WTC11 (cell line): Measurements from ENCODE around the gene SGSH.

Experiments
- ATF3 ChIP-seq: sonication (generic); formaldehyde crosslinking; conservative IDR thresholded peaks from 2 replicates; pipeline ENCODE4 v1.8.1; 2022; ENCODE audit warnings: mild to moderate bottlenecking, missing genetic modification reagents
- CTCF ChIP-seq: fragments of 200-600 bp; IDR thresholded peaks from 2 replicates; pipeline ENCODE4 v1.8.0; 2022; ENCODE audit warnings: antibody characterized with exemption
- ELF4 ChIP-seq: sonication (generic); formaldehyde crosslinking; IDR thresholded peaks from 2 replicates; pipeline ENCODE4 v1.8.1; 2022; ENCODE audit warnings: low read depth, mild to moderate bottlenecking, moderate library complexity, missing genetic modification reagents
- ERG ChIP-seq: fragments of 250-450 bp; sonication (Bioruptor Pico); IDR thresholded peaks from 2 replicates; pipeline ENCODE4 v1.8.0; 2021; ENCODE audit warnings: mild to moderate bottlenecking
- GABPB1 ChIP-seq: sonication (generic); formaldehyde crosslinking; IDR thresholded peaks from 2 replicates; pipeline ENCODE4 v1.8.1; 2023; ENCODE audit warnings: mild to moderate bottlenecking, missing genetic modification reagents
- NR1H2 ChIP-seq: sonication (generic); formaldehyde crosslinking; IDR thresholded peaks from 2 replicates; pipeline ENCODE4 v1.9.0; 2021; ENCODE audit warnings: mild to moderate bottlenecking, moderate library complexity, missing genetic modification reagents
- RELA ChIP-seq: sonication (generic); formaldehyde crosslinking; IDR thresholded peaks from 2 replicates; pipeline ENCODE4 v1.8.1; 2022; ENCODE audit warnings: missing genetic modification reagents, mild to moderate bottlenecking, borderline replicate concordance
- TCF7 ChIP-seq: sonication (generic); formaldehyde crosslinking; IDR thresholded peaks from 2 replicates; pipeline ENCODE4 v1.8.0; 2022; ENCODE audit warnings: mild to moderate bottlenecking, low read depth, missing genetic modification reagents, moderate library complexity
- ZBTB21 ChIP-seq: sonication (generic); formaldehyde crosslinking; IDR thresholded peaks from 2 replicates; pipeline ENCODE4 v1.8.1; 2023; ENCODE audit warnings: mild to moderate bottlenecking, missing genetic modification reagents, borderline replicate concordance
- ZNF232 ChIP-seq: sonication (generic); formaldehyde crosslinking; IDR thresholded peaks from 2 replicates; pipeline ENCODE4 v1.8.0; 2022; ENCODE audit warnings: mild to moderate bottlenecking, missing genetic modification reagents
- TF ChIP-seq, protein P1 (sequence below): sonication (generic); formaldehyde crosslinking; IDR thresholded peaks from 2 replicates; pipeline ENCODE4 v1.8.1; 2023; ENCODE audit warnings: mild to moderate bottlenecking, missing genetic modification reagents, moderate library complexity
- TF ChIP-seq, protein P2 (sequence below): sonication (generic); formaldehyde crosslinking; IDR thresholded peaks from 2 replicates; pipeline ENCODE4 v1.8.0; 2022; ENCODE audit warnings: mild to moderate bottlenecking, missing genetic modification reagents

DNA sequence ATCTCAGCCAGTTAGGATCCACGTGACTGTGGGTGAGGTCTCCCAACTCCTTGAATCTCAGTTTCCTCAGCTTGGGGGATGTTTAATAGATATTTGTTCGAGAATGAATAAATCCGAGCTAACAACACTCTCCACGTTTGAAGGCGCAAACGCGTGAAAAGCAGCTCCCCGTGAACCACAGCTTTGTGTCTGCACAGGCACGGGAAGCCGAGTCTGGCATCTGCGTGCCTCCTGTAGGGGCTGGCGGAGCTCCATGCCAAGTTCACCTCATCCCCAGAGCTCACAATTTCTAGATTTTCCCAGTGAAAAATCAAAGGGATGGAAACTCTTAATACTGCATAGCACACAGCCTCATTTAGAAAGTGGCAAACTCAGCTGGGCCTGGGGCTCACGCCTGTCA, 14.3 kb downstream of the SGSH start:
- TF ChIP-seq NR1H2 (CRISPR knock-in tag) (no peak), ZBTB21 (CRISPR knock-in tag) (no peak), CTCF (no peak), ZNF232 (CRISPR knock-in tag) (no peak), ELF4 (CRISPR knock-in tag) (no peak), GABPB1 (no peak), RELA (CRISPR knock-in tag) (no peak), ATF3 (CRISPR knock-in tag) (no peak), ERG (CRISPR knock-in tag) (no peak), TCF7 (CRISPR knock-in tag) (no peak)
- TF ChIP-seq, protein P1, sequence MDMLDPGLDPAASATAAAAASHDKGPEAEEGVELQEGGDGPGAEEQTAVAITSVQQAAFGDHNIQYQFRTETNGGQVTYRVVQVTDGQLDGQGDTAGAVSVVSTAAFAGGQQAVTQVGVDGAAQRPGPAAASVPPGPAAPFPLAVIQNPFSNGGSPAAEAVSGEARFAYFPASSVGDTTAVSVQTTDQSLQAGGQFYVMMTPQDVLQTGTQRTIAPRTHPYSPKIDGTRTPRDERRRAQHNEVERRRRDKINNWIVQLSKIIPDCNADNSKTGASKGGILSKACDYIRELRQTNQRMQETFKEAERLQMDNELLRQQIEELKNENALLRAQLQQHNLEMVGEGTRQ (CRISPR knock-in tag) = no peak
- TF ChIP-seq, protein P2, sequence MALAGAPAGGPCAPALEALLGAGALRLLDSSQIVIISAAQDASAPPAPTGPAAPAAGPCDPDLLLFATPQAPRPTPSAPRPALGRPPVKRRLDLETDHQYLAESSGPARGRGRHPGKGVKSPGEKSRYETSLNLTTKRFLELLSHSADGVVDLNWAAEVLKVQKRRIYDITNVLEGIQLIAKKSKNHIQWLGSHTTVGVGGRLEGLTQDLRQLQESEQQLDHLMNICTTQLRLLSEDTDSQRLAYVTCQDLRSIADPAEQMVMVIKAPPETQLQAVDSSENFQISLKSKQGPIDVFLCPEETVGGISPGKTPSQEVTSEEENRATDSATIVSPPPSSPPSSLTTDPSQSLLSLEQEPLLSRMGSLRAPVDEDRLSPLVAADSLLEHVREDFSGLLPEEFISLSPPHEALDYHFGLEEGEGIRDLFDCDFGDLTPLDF (CRISPR knock-in tag) = no peak
